Right kidney (tissue), 9 donors: ENCODE measurements around the gene GPR135.
A peak's percentile ranks its signal among the peaks of the same experiment; 100 is the strongest.

ENCODE experiments used
- DNase-seq: peaks from one replicate; pipeline ENCODE4 v3.0.0-alpha.2; 2016
- long read RNA-seq, 8 donors: transcript quantifications; one replicate each; lab custom pipeline, GENCODE V29; 2026

The GPR135 gene, protein sequence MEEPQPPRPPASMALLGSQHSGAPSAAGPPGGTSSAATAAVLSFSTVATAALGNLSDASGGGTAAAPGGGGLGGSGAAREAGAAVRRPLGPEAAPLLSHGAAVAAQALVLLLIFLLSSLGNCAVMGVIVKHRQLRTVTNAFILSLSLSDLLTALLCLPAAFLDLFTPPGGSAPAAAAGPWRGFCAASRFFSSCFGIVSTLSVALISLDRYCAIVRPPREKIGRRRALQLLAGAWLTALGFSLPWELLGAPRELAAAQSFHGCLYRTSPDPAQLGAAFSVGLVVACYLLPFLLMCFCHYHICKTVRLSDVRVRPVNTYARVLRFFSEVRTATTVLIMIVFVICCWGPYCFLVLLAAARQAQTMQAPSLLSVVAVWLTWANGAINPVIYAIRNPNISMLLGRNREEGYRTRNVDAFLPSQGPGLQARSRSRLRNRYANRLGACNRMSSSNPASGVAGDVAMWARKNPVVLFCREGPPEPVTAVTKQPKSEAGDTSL
- long read RNA-seq, donor 1, full-length matches to known transcripts, result 5 of 5 reads
- long read RNA-seq, donor 1, partial matches to known transcripts, result 0 of 5 reads
- long read RNA-seq, donor 1, other reads (novel, unspliced or antisense), result 0 of 5 reads
- long read RNA-seq, donor 2, full-length matches to known transcripts, result 5 of 5 reads
- long read RNA-seq, donor 2, partial matches to known transcripts, result 0 of 5 reads
- long read RNA-seq, donor 2, other reads (novel, unspliced or antisense), result 0 of 5 reads
- long read RNA-seq, donor 3, full-length matches to known transcripts, result 4 of 4 reads
- long read RNA-seq, donor 3, partial matches to known transcripts, result 0 of 4 reads
- long read RNA-seq, donor 3, other reads (novel, unspliced or antisense), result 0 of 4 reads
- long read RNA-seq, donor 4, full-length matches to known transcripts, result 7 of 7 reads
- long read RNA-seq, donor 4, partial matches to known transcripts, result 0 of 7 reads
- long read RNA-seq, donor 4, other reads (novel, unspliced or antisense), result 0 of 7 reads
- long read RNA-seq, donor 5, full-length matches to known transcripts, result 4 of 4 reads
- long read RNA-seq, donor 5, partial matches to known transcripts, result 0 of 4 reads
- long read RNA-seq, donor 5, other reads (novel, unspliced or antisense), result 0 of 4 reads
- long read RNA-seq, donor 6, full-length matches to known transcripts, result 1 of 1 reads
- long read RNA-seq, donor 6, partial matches to known transcripts, result 0 of 1 reads
- long read RNA-seq, donor 6, other reads (novel, unspliced or antisense), result 0 of 1 reads
- long read RNA-seq, donor 7, result 0 reads
- long read RNA-seq, donor 8, full-length matches to known transcripts, result 11 of 11 reads
- long read RNA-seq, donor 8, partial matches to known transcripts, result 0 of 11 reads
- long read RNA-seq, donor 8, other reads (novel, unspliced or antisense), result 0 of 11 reads

DNA sequence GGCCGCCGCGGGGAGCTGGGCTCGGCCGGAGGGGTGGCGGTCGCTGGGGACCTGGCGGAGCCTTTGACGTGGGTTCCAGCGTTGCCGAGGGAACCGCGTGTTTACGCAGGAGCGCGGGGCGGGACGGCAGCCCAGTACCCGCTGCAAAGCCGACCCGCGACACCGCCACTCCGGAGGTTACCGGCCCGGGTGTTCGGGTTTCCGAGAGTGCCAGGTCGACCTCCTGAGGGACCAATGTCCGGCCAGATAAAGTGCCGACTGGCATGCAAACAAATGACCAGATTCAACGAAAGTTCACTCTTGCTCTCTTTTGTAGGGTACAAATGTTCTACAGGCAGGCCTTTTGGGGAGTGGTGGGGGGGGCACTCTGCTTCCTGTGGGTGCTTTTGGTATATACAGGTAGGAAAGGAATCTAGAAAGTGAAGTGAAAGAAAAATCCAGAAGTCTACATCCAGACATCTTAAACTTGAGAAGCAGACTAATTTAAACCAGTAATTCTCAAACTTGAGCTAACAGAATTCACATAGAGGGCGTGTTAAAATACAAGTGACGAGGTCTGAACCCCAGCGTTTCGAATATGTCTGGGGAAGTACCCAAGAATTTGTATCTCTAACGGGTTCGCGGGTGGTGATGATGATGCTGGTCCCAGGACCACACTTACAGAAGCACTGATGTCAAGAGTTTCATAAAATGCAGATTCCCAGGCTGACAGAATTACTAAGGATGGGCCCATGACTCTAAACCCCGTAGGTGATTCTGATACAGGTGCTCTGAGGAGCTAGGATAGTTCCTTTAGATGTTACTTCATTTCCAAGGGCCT, at the start of gene GPR135:
TSS of gene GPR135 (minus strand) at position 65 of the 820 bp plus-strand sequence. CDS start 154 bp downstream, outside the sequence.
- no peak for DNase-seq

DNA sequence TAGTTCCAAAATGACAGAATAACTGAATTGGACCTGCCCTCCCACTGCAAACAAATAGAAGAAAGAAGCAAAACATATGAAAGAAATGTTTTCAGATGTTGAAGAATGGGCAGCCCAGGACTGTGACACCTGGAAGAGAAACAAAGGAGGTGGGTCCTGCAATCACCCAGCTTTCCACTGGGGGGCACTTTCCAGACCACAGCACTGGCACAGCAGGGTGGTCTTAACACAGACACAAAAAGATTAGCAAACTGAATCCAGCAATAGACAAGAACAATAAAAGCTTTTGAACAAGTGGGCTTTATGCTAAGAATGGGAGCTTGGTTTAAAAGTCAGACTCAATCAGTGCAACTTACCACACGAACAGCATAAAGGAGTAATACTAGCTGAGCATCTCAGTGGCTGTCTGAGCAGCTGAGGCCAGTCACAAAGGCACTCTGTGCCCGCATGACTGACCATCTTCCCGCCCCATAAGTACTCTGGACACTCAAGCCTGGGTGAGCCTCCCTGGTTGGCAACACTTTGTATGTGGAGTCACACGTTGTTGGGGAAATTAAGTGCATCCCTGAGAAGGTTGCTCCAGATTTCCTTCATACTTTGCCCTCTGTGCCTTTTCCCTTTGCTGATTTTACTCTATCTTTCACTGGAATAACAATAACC, 46.9 kb upstream of the GPR135 start:
- peak; percentile 21 for DNase-seq

- DNase-seq, result no peak
These were observed 45.8 kb upstream of the GPR135 start for GRCh38 chr14:59510966-59511365.

DNA sequence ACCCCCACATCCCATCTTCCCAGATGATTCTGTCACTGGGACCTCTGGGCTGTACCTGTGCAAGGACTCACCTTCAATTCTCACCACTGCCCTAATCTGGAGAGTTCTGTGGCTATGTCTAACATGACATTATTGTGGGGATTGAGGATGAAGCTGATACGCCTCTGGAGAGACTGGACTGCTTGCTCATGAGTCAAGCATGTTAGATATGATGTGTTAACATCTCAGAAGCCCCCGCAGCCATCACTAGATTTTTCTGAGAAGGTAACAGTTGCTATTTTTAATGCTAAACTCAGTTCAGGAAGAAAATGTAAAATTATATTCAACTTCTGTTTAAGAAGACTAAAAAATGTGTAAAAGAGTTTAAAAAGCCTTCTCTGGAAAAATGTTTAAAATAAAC, 44.8 kb upstream of the GPR135 start:
- DNase-seq, result no peak

DNA sequence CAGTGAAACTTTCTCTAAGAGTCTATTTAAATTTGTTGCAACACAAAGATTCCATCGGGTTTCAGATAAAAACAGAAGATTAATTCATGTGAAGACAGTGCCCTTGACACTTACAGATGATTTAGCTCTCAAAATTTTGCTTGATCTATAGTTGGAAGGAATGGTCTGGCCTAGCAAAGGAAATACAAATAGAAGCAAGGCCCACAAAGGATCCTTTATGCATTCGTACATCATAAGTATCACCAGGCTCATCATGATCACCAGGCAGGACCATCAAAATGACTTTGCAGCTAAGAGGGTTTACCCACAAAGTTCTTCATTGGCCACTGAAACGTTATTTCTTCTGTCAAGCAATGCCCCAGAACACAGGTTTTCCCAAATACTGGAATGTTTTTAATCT, 43.9 kb upstream of the GPR135 start:
- DNase-seq, result no peak

DNA sequence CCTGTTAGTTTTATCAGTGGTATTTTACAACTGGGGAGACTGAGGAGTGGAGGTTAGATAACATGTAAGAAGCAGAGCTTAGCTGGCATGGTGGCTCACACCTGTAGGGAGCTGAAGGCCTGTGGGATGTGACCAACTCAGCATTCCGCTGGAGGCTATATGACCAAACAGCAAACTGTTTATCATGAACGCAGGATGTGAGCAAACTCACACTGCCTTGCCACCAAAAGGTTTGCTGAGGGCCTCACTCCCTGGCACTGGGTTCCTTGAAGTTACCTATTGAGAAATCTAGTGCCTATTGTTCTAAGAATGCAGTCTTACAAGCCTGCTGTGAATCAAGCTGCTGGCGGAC, 42.5 kb upstream of the GPR135 start:
- DNase-seq, result no peak

DNA sequence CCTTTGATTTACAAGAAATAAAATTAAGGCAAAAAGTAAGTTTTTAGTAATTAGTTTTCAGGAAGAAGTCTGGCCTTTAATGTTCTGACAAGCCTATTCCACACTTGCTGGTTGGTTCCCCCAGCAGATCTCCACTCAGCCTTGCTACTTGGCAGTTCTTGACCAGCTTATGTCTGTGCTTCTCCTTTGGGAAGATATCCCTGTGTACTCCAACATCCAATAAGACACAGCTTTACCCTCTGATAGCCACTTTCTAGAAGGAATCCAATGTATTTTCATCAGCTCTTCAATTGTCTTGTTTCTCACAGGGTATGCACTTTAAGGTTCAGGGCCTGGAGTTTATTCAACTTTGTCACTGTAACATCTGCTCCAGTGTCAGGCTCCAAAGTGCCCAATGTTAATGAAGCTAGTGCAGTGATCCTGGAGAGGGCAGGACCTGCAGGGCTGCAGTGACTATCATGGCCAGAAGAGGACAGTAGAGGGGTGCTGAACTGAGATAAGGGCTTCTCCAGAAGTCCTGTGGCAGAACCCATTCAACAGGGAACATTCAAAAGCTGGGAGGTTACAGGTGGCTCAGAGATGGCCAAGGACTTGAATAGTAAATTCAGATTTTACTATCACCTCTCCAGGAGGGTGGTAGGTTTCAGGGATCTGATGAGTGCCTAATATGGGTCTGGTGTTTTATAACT, 42.0 kb upstream of the GPR135 start:
- DNase-seq, result peak; percentile 16

GRCh38 chr14:59503256-59503655, 38.1 kb upstream of the GPR135 start:
- no peak for DNase-seq

DNA sequence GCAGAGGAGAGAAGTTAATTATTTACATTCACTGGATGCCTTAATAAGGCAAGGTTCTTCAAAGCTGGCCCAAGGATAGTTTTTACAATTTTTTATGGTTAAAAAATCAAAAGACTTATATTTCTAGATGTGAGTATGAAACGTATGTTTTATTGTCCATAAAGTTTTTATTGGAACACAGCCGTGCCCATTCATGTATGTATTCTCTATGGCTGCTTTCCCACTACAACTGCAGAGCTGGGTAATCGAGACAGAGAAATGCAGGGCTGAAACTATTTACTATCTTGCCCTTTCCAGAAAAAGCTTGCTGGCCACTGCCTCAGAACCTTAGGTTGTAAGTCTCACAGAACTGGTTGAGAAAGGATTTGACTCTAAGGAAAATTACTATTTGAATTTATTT, 35.6 kb upstream of the GPR135 start:
- DNase-seq, result no peak

DNA sequence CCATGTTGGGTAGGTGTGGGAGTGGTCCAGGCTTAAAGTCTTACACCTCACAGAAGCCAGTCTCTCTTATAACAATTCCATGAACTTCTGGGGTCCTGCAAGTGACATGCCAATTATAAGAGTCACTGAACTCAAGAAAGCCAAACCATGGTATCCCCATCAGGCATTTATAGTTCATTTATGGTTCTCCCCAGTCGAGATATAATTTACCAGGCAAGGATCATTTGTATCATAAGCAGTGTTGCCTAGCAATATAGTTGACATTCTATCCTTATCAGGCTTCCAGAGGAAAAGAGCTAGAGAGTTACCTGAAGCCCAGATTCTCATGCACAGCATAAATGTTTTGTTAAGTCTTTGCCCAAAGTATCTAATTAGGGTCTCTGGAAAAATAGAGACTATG, 27.2 kb upstream of the GPR135 start:
- DNase-seq, result no peak

DNA sequence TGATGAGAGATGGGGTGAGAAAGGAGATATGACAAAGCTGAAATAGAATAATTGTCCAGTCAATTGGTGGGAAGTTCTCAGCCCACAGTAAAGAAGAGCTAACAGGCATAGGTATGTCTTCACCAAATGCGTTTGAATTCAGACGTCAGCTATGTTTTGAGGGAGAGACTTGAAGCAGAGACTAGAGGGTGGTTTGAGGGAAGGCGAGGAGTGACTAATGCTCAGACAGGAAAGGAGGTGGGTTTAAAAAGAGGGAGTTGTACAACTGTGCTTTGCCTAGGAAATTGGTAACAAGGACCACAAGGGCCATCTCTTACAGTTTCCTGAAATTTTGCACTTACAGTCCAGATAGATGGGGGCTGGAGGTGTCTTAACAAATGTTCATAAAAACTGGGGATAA, 25.6 kb upstream of the GPR135 start:
- DNase-seq, result no peak

- peak; percentile 97 for DNase-seq
These were observed 19.5 kb upstream of the GPR135 start for GRCh38 chr14:59484639-59485175.

- DNase-seq, result peak; percentile 100
These were observed 18.8 kb upstream of the GPR135 start, which contains the start of the genes JKAMP and L3HYPDH for GRCh38 chr14:59483819-59484638. Gene JKAMP (plus strand): TSS chr14:59484517. CDS start chr14:59484590, 73 bp downstream. Gene L3HYPDH (minus strand): TSS chr14:59484408. CDS start chr14:59484316, 92 bp downstream.

DNA sequence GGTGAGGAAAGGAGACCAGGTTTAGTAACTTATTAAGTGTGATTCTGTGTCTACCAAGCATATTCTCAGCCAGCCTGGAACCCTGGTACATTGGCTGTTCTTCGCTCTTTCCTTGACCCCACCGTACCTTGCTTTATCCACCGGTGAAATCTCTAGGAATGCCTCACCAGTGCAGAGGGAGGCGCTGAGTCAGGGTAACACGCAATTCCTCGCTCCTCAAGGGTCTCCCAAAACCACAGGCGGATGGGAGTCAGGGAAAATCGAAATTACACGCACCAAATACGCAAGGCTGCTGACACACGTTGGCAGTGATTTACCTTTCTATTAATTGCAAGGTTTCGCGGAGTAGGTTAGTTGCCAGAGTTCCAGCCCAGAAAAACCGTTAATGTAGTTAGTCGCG, 18.2 kb upstream of the GPR135 start:
- no peak for DNase-seq

GRCh38 chr14:59482541-59483331, 17.6 kb upstream of the GPR135 start:
- peak; percentile 13 for DNase-seq

GRCh38 chr14:59481871-59482540, 16.8 kb upstream of the GPR135 start:
- no peak for DNase-seq

DNA sequence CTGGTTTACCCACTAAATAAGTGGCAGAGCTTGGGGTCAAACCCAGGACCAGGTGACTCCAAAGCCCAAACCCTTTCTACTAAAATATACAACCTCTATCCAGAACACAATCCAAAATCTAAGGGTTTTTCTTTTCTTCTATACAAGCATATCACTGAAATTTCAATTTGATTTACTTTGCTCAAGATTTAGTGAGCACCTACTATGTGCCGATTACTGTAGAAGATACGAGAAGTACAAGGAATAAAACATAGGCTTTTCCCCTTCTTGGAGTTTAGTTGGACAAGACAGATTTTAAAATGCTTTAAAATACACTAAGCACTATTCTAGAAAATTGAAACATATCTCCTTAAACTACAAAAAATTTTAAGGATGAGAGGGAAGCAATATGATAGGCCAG, 16.2 kb upstream of the GPR135 start:
- DNase-seq, result no peak
